22Rv1 (cell line): Measurements from ENCODE around the gene RP9.

Experiments
- H3K27ac ChIP-seq: fragments of 450-650 bp; 2 replicates; pipeline ENCODE4 v1.5.1; 2017
- CTCF ChIP-seq: fragments of 450-650 bp; IDR thresholded peaks from 2 replicates; pipeline ENCODE4 v1.5.1; 2017; ENCODE audit warnings: mild to moderate bottlenecking
- ZFX ChIP-seq: fragments of 450-650 bp; IDR thresholded peaks from 2 replicates; pipeline ENCODE4 v1.6.1; 2017; ENCODE audit warnings: antibody characterized with exemption, borderline replicate concordance

The RP9 gene

GRCh38 chr7:33062782-33063443 is 46.3 kb downstream of the RP9 start:
- peak overlapping the region; percentile 95 for H3K27ac ChIP-seq
- no peak for TF ChIP-seq CTCF
- TF ChIP-seq ZFX = no peak

GRCh38 chr7:33062023-33062781 is 47.0 kb downstream of the RP9 start, which contains the start of gene NT5C3A:
TSS of gene NT5C3A (minus strand) at chr7:33062776. CDS start at chr7:33062705, 71 bp downstream.
- H3K27ac ChIP-seq = peak within 1 kb of the TSS; percentile 95
- TF ChIP-seq CTCF = peak; percentile 4; the same call in 1 of the 2 replicates
- no peak for TF ChIP-seq ZFX

- no peak for TF ChIP-seq CTCF
- no peak for TF ChIP-seq ZFX
- H3K27ac ChIP-seq = peak overlapping the region; percentile 95
Observed at GRCh38 chr7:33061282-33061937, 47.8 kb downstream of the RP9 start.

GRCh38 chr7:33059635-33060034 is 49.6 kb downstream of the RP9 start:
- no peak overlapping the region for H3K27ac ChIP-seq
- TF ChIP-seq ZFX = no peak
- no peak for TF ChIP-seq CTCF

- no peak for TF ChIP-seq ZFX
- no peak for TF ChIP-seq CTCF
- H3K27ac ChIP-seq = no peak overlapping the region
Observed at GRCh38 chr7:33055158-33055557, 54.0 kb downstream of the RP9 start.

GRCh38 chr7:33054261-33054964 is 54.8 kb downstream of the RP9 start:
- peak overlapping the region; percentile 52; the same call in 1 of the 2 replicates for H3K27ac ChIP-seq
- no peak for TF ChIP-seq ZFX
- TF ChIP-seq CTCF = no peak
